ENCODE data around the gene KRTAP10-9. TPM values are rescaled to one million over a fixed set of nuclear protein-coding genes. Genes with fewer than 3 reads are reported as not detected.
"Not testable (repeated sequence)": the region's sequence is repeated elsewhere in the genome, so short reads cannot be mapped to it uniquely, and the experiment has no call there.

Gene KRTAP10-9
- polyA plus RNA-seq, 1 donor = not detected

GRCh38 chr21:44614961-44615391, 11.9 kb upstream of the KRTAP10-9 start:
- no peak for DNase-seq (ENCODE audit: low read depth)

GRCh38 chr21:44615466-44615865, 11.4 kb upstream of the KRTAP10-9 start:
- DNase-seq (ENCODE audit: low read depth) = no peak

GRCh38 chr21:44615911-44616590, 10.8 kb upstream of the KRTAP10-9 start:
- no peak for DNase-seq (ENCODE audit: low read depth)

DNA sequence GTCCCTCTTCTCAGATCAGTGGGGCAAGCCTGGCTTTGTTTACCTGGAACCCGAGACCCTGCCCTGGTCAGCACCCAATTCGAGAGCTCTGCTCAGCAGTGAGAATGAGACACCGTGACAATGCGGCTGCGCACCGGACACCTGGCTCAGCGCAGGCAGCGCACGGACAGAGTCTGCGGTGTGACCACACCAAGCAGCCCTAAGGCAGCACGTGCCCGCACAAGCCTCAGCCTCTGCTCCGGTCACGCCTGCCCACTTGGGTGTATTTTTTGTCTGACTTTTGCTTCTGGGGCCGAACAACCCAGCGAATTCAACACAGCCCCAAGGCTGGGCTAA, 10.3 kb upstream of the KRTAP10-9 start:
- no peak for DNase-seq (ENCODE audit: low read depth)

- no peak for DNase-seq (ENCODE audit: low read depth)
These were observed 9.8 kb upstream of the KRTAP10-9 start for GRCh38 chr21:44617071-44617501.

DNA sequence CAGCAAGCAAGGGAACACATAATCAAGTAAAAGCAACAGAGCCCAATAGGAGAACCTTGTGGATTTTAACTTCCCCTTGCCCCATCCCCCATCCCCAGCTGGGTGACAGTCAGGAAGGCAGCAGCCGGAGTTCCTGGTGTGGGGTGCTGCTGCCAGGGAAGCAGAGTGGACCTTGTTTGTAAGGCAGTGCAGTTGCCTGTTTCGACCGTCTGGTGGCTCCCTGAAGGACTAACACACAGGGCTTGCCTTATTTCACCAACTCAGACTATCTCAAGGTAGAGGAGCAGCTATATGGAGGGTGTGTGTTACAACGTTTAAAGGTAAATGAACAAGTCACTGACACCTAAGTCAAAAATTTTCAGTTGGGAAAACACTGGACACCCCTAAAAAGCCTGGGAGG, 8.4 kb upstream of the KRTAP10-9 start:
- DNase-seq (ENCODE audit: low read depth) = no peak

DNA sequence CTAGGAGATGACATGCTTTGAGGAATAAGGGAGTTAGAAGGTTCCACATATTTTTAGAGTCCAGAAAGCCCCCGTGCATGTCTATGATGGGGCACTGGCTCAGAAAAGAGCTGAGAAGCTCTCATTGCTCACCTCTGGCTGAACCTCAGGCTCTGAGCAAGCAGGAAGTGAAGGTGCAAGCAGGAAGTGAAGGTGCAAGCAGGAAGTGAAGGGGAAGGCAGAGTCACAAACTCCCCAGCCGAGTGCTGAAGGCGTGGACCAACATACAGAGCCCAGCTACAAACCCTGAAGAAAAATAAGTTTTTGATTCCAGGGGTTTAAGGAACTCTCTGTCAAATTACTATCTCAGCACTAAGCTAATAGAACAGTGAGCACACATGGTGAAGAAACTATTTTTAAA, 8.0 kb upstream of the KRTAP10-9 start:
- DNase-seq (ENCODE audit: low read depth) = no peak

DNA sequence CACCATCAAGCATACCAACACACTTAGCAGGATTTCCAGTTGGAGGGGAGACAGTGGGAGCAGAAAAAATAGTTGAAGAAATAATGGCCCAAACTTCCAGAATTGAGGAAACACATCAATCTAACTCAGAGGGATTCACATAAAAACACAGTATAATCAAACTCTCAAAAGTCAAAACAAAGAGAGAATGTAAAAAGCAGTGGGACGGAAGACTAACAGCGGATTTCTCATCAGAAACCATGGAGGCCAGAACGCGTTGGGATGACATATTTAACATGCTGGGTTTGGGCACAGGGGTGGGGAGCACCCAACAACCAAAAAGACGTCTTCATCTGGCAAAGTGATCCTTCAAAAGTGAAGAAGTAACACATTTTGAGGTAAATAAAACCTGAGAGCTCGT, 7.0 kb upstream of the KRTAP10-9 start:
- DNase-seq (ENCODE audit: low read depth) = no peak

DNA sequence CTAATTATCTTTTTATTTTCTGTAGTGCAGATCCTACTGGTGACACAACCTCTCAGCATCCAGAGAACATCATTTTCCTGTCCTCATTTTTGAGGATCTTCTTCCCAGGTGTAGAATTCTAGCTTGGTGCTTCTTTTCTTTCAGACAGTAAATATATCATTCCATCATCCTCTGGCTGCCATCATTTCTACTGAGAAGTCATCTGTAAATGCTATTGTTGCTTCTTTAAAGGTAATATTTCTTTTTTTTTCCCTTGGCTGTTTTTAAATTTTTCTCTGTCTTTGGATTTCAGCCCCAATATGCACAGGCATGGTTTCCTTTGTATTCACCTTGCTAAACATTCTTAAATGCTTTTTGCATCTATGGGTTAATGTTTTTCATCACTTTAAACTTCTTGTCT, 3.3 kb upstream of the KRTAP10-9 start:
- DNase-seq (ENCODE audit: low read depth) = no peak

- no peak for DNase-seq (ENCODE audit: low read depth)
These were observed 1.1 kb upstream of the KRTAP10-9 start for GRCh38 chr21:44625756-44626155.

- no peak for DNase-seq (ENCODE audit: low read depth)
These were observed 631 bp upstream of the KRTAP10-9 start for GRCh38 chr21:44626262-44626661.

DNA sequence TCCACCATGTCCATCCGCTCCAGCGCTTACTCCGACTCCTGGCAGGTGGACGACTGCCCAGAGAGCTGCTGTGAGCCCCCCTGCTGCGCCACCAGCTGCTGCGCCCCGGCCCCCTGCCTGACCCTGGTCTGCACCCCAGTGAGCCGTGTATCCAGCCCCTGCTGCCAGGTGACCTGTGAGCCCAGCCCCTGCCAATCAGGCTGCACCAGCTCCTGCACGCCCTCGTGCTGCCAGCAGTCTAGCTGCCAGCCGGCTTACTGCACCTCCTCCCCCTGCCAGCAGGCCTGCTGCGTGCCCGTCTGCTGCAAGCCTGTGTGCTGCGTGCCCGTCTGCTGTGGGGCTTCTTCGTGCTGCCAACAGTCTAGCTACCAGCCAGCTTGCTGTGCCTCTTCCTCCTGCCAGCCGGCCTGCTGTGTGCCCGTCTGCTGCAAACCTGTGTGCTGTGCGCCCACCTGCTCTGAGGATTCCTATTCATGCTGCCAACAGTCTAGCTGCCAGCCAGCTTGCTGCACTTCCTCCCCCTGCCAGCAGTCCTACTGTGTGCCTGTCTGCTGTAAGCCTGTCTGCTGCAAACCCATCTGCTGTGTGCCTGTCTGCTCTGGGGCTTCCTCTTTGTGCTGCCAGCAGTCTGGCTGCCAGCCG, 409 bp downstream of the KRTAP10-9 start:
- DNase-seq (ENCODE audit: low read depth) = not testable (repeated sequence)

GRCh38 chr21:44627831-44628233, 939 bp downstream of the KRTAP10-9 start:
- not testable (repeated sequence) for DNase-seq (ENCODE audit: low read depth)

GRCh38 chr21:44628707-44629391, 2.0 kb downstream of the KRTAP10-9 start:
- DNase-seq (ENCODE audit: low read depth) = no peak

DNA sequence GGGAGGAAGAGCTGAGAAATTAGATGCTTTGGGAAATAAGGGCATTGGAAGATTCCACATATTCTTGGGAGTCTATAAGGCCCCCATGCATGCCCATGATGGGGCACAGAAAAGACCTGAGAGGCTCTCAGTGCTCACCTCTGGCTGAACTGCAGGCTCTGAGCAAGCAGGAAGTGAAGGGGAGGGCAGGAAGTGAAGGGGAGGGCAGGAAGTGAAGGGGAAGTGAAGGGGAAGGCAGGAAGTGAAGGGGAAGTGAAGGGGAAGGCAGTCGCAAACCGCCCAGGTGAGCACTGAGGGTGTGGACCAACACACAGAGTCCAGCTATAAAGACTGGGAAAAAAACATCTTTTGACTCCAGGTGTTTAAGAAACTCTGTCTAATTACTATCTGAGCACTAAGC, 3.5 kb downstream of the KRTAP10-9 start:
- DNase-seq (ENCODE audit: low read depth) = no peak

DNA sequence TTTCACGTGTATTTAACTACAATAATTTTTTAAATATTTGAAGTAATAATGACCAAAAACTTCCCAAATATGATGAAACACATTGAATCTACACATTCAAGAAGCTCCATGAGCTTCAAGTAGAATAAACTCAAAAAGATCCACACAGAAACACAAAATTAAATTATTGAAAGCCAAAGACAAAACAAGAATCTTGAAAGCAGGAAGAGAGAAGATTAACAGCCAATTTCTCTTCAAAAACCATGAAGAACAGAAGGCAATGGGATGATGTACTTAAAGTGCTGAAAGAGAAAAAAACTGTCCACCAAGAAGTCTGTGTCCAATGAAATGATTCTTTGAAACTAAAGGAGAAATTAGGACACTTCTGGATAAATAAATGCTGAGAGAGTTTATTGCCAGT, 5.2 kb downstream of the KRTAP10-9 start:
- no peak for DNase-seq (ENCODE audit: low read depth)

DNA sequence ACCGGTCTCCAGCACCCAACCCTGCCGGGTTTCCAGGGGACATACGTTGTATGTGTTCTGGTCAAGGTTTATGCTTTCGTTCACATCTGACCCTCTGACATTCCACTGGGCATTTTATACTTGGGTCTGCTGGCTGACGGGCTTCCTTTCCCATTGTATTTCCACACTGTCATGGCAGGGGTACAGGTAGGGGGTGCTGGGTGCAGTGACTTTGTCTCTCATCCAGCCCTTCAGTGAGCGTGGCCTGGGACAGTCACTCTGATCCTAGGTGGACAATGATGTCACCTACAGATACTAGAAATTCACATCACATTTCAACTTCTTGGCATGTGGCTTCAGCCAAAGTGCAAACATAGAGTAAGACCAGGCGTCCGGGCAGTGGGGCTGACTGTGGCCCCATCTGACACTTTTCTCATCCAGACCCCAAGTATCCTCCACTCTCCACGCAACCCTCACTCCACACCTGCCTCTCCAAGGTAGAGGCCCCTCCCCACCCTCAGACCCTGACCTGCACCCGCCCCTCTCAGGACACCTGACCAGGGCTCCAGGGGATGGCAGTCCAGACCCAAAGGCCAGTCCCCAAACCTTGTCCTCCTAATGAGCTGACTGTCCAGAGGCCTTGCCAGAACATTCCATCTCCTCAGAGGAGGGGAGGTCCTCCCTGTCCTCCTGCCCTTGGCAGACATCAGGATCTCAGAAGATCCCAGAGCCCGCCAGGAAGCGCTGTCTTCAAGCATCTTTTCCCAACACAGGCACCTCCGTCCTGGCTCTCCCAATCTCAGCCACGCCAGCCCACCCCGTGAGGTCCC, 9.5 kb downstream of the KRTAP10-9 start:
- no peak for DNase-seq (ENCODE audit: low read depth)

DNA sequence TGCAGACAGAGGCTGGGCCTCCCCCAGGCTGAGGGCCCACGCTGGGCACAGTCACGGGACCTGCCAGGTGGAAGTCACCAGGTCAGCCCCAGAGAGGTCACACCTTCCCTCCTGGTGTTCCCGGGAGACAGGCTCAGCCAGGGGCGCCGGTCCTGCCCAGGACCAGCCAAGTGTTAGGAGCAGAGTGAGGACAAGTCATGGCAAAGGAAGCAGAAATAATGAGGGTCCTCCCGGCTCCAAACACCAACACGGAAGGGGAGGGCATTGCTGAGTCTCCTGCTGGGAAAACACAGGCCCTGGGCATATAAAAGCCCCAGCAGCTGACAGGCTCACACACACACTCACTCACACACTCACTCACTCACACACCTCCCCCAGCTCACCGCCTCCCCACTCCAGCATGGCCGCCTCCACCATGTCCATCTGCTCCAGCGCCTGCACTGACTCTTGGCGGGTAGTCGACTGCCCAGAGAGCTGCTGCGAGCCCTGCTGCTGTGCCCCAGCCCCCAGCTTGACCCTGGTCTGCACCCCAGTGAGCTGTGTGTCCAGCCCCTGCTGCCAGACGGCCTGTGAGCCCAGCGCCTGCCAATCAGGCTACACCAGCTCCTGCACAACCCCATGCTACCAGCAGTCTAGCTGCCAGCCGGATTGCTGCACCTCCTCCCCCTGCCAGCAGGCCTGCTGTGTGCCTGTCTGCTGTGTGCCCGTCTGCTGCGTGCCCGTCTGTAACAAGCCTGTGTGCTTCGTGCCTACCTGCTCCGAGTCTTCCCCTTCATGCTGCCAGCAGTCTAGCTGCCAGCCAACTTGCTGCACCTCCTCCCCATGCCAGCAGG, 10.3 kb downstream of the KRTAP10-9 start, which contains the start of gene KRTAP10-10:
Gene KRTAP10-10 (plus strand): TSS at position 339 of the 833 bp plus-strand sequence. CDS start 62 bp downstream, at position 401.
- DNase-seq (ENCODE audit: low read depth) = no peak

DNA sequence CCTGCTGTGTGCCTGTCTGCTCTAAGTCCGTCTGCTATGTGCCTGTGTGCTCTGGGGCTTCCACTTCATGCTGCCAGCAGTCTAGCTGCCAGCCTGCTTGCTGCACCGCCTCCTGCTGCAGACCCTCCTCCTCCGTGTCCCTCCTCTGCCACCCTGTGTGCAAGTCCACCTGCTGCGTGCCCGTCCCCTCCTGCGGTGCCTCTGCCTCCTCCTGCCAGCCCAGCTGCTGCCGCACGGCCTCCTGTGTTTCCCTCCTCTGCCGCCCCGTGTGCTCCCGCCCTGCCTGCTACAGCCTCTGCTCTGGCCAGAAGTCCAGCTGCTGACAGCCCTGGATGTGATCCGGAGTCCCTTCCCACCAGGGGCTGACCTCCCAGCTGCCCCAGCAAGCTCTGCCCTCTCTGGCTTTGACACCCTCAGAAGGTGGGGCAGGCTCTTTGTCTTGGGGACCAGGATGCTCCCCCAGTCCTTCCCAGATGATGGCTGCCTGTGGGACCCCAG, 11.0 kb downstream of the KRTAP10-9 start:
- not testable (repeated sequence) for DNase-seq (ENCODE audit: low read depth)

DNA sequence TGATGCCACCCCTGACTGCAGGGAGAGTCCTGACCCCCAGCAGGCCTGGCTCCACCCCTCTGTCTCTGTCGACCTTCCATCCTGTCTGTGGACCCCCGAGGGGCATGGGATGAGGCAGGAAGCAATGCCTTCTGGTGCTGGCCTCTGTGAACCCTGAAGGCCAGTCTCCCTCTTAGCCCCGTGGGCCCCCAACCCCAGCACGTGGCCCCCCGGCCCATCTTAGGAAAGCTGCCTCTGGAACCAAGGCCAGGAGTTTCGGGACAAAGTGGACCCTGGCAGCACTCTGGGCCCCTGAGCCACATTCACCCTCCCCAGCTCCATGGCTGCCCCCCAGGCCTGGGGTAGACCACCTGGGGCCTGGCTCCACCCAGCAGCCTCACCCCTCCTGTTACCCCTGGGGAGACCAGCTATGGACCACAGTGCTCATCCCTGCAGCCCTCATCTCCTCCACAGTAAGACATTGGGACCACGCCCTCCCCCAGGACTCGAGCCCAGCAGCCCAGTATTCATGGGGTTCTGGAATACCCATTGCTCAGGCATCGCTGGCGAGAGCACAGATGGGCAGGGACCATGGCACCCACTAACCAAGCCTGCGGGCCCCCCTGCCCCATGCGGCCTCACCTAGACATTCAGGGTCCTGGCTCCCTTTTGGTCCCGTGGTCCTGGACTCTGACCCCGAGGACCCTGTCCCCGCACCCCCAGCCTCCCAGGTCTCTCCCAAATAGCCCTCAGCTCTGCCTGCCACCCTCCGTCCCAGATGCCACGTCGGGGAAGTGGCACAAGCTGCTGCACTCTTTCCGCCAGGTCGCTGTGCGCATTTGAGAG, 11.8 kb downstream of the KRTAP10-9 start:
- DNase-seq (ENCODE audit: low read depth) = not testable (repeated sequence)

Measured in forelimb muscle (tissue), 1 donor.